HG03064 (cell line): ENCODE data around the gene CREM.
"Not testable (repeated sequence)": the region's sequence is repeated elsewhere in the genome, so short reads cannot be mapped to it uniquely, and the experiment has no call there.

Experiments used
- ATAC-seq: cut with Tn5 transposase; IDR thresholded peaks from one replicate; pipeline ENCODE4 v1.9.1; 2021; ENCODE audit warnings: low read depth; ENCODE audit not compliant: unreplicated experiment

Gene CREM

DNA sequence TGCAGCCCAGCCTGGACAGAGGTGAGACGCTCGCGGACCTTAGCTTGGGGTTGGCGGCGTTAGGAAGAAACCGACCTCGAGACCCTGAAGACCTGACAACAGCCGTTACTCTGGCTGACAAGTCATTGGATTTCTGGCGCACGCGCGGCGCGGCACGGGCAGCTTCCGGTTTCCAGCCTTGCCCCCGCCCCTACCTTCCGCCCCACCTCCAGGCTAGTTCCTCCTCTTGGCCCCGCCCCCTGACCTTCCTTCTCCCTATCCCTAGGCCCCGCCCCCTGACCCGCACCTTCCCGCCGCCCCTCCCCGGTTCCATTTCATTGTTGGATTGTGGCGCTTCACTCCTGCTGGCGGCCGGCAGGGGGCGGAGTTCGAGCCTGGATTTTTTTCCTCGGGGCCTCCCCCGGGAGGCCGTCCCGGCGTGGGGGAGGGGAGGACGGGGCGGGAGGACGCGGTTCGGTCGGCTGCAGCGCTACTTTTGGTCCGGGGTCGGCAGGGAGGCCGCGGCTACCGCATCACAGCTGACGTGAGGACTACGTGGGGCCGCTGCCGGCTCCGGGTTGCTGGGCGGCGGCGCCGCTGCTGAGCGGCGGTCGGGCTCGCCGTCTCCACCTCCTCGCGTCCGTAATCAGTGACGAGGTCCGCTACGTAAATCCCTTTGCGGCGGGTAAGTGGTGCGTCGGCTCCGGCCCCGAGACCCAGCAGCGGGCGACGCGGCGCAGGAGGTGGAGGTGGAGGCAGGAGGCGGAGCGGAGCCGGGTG lies at the start of gene CREM:
TSS of gene CREM (plus strand) at position 317 of the 759 bp plus-strand sequence. CDS start 10,990 bp downstream, outside the sequence.
- ATAC-seq: peak; percentile 68

DNA sequence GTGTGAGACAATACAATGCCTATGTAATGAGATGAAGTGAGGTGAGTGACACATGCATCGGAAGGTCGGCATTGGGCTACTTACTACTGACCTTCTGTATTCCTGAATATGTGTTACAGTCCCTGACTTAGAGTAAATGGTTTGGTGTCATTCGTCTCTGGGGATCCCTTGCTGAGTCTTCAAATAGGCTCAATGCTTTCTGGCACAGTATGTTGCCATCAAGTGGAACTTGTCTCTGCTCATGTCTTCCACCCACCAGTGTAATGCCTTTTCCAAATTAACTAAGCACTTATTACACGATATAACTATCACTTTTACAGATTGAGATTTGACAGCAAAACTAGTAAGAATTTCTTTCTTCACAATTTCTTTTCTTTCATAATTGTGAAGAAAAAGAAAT lies 47.4 kb upstream of the CREM start:
- ATAC-seq: no peak

DNA sequence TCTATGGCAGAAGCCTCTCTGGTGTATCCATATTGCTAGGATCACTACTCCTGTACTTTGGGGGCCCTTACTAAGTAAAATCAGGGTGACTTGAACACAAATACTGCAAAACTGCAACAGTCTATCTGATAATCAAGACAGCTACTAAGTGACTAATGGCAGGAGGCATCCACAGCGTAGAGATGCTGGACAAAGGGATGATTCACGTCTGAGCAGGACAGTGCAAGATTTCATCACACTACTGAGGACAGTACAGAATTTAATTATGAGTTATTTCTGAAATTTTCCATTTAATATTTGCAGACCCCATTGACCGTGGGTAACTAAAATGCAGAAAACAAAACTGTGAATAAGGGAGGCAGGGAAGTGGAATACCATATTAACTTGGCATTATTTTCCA lies 46.9 kb upstream of the CREM start:
- no peak for ATAC-seq

DNA sequence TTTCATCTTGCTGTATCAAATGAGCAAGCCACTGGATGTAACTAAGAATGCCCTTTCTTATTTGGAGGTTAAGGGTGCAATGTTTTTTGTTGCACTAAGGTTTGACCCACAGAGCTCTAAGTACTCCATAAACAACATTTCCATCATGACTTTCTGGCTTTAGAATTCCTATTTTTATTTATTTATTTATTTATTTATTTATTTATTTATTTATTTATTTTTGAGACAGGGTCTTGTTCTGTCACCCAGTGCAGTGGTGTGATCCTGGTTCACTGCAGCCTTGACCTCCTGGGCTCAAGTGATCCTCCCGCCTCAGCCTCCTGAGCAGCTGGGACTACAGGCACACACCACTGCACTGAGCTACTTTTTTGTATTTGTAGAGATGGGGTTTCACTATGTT lies 46.4 kb upstream of the CREM start:
- ATAC-seq: not testable (repeated sequence)

DNA sequence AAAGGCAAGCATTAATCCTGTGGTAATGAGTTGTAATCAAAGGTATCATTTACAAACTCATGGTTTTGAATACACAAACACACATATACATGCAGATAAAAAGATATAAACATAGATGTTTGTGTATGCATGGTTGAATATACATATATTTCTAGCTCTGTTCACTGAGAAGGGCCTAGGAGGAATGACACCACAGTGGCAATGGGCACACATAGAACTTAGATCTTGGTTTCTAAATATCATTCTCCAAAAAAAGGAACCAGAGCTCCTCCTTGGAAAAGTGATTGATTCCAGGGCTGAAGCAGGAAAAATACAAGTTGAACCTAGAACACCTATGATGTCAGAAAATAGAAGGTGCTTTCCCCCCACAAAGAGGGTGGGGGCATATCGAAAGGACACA lies 43.4 kb upstream of the CREM start:
- ATAC-seq: no peak

DNA sequence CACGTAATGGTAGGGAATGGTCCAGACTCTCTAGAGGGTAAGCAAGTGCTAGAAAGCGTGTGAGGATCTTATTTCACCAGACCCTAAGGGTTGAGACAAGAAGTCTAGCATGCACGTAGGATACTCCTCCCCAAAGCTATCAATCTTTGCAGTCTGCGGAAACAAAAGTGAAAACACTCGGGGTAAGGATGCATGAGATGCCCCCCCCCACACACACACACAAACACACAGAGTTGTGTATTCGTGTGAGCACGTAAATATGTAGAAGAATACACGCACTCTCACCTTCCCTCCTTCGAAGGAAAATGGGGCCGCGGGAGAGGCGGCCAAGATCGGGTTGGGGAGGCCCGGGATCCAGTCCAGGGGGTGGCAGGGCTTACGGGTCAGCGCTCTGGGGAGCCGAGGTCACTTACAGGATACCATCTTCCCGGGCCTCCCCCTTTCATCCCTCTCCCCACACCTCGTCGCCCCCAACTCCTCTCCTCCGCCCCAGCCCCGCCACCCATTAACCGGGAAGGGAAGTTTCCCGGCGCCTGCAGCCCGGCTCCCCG lies 37.0 kb upstream of the CREM start:
- ATAC-seq: peak; percentile 32

DNA sequence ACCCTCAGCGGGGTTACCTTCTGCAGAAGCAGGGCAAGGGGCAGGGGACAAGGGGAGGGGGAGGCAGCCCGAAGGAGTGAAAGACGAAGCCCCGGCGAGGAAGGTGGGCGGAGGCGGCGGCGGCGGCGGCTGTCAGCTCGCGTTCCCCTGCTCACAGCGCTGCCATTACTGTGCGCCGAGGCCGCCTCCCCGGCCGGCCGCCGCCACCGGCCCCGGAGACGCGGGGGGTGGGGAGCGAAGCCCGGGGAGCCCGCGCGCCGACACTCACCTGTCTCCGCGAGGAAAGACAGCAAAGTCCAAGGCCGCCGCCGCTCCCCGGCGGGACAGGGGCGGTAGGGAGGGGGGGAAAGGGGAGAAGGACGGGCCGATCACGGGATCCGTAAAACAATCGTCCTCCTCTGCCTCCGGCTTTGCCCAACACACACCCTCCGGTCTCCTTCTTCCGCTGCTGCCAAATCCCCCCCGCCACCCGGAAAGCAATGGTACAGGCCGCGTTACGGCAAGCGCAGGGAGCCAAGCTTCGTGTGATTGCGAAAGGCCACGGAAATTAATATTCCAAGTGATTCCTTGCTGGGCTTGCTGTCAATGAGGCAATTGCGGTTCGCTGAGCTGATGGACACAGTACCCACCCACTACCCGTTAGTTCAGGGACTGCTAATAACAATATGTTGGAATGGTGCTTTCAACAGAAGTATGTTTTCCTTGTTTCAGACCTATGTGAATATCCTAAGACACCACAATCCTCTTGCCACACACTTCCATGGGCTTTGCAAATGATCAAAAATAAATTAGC lies 36.3 kb upstream of the CREM start, which contains the start of gene CUL2:
TSS of gene CUL2 (minus strand) at position 180 of the 793 bp plus-strand sequence. CDS start 19,024 bp downstream, outside the sequence.
- peak; percentile 91 for ATAC-seq

DNA sequence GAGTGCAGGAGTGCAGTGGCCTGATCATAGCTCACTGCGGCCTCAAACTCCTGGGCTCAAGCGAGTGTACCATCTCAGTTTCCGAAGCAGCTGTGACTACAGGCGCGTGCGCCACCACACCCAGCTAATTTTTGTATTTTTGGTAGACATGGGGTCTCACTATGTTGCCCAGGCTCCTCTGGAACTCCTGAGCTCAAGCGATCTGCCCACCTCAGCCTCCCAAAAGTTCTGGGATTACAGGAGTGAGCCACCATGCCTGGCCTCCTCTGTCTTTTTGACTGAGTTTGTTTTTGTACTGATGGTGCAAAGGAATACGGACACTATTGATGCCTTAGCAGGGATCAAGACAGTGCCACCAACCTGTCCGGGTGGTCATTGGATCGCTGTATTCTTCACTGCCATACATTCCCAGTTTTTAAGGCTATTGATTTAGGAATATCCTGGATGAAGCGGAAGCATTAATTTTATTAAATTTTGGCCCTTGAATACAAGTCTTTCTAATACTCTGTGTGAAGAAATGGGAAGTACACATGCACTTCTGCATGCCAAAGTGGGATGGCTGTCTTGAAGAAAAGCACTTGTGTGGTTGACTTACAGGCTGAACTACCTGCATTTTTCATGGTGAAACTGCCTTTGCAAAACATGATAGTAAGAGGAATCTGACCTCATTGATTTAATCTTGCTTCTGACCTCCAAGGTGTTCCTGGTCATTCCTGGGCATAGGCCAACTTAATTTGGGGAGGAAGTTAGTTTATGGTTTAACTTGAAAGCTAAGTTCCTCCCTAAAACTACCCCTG lies 34.5 kb upstream of the CREM start:
- no peak for ATAC-seq

DNA sequence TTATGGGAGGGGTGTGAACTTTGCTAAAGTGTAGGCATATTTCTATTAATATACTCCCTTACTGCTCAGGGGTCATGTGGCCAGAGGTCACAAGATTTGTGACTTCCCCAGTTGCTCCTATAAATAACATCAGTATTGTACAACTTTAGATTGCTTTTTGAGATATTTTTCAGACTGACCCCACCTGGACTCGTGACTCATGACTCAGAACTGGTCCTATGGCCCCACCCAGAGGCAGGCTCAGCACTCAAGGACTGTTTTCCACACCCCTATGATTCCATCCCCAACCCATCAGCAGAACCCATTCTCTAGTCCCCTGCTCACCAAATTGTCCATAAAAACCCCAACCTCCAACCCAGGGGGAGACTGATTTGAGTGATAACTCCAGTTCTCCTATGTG lies 33.8 kb upstream of the CREM start:
- ATAC-seq: no peak

DNA sequence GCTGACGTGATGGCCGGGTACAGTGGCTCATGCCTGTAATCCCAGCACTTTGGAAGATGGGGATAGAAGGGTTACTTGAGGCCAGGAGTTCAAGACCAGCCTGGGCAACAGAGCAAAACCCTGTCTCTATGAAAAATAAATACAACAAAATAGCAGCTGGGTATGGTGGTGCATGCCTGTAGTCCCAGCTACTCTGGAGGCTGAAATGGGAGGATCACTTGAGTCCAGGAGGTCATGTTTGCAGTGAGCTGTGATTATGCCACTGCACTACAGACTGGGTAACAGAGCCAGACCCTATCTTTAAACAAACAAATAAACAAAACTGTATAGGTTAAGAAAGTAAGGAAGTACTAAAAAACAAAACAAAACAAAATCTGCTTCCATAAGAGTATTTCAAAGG lies 30.3 kb upstream of the CREM start:
- ATAC-seq: no peak

DNA sequence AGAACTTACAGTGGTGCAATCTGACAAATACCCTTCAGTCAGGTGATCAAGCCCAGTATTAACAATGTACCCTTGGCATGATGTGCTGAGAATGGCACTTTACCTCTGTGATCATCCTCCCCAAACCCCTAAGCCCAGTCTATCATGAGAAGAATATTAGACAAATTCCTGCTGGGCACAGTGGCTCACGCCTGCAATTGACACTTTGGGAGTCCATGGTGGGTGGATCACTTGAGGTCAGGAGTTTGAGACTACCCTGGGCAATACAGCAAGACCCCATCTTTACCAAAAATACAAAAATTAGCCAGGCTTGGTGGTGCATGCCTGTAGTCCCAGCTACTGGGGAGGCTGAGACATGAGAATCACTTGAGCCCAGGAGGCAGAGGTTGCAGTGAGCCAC lies 29.1 kb upstream of the CREM start:
- no peak for ATAC-seq

DNA sequence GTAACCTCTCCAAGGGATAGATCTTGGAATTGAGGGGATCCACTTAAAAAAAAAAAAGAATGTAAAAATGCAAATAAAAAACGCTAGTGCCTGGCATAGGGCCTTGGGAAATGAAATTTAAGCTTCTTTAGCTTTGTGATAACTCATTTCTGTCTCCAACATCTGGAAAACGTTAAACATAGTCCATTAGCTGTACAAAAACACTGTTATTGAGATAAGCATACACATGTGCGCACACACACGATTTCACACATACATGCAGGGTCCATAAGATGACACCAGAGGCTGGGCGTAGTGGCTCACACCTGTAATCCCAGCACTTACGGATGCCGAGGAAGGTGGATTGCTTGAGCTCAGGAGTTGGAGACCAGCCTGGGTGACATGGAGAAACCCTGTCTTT lies 22.8 kb upstream of the CREM start:
- ATAC-seq: no peak

DNA sequence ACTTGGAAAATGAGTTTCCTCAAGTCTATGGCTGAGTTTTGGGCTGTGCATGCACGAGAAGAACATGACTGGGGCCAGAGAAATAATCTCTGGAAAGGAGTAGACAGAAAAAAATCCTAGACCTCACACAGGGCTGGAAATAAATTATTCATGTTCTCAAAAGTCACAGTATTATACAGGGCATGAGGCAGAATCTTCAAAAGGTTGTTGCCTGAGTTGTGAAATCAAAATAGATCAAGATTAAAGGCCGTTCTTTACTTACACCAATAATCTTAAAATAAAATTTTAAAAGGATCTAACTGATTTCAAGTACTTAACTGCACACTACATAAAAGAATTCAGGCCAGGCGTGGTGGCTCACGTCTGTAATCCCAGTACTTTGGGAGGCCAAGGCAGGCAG lies 14.1 kb upstream of the CREM start:
- no peak for ATAC-seq

DNA sequence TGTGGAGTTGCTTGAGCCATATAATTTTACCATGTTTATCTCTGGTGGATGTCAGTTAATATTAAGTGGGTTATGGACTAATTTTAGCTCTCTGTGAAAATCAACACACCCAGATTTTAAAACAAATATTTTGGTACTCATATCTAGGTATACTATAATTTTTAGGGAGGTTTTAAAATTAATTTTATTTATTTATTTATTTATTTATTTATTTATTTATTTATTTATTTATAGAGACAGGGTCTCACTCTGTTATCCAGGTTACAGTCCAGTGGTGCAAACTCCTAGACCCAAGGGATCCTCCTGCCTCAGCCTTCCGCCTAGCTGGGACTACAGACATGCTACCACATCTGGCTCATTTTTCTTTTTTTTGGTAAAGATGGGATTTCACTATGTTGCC lies 7.3 kb upstream of the CREM start:
- ATAC-seq: no peak

DNA sequence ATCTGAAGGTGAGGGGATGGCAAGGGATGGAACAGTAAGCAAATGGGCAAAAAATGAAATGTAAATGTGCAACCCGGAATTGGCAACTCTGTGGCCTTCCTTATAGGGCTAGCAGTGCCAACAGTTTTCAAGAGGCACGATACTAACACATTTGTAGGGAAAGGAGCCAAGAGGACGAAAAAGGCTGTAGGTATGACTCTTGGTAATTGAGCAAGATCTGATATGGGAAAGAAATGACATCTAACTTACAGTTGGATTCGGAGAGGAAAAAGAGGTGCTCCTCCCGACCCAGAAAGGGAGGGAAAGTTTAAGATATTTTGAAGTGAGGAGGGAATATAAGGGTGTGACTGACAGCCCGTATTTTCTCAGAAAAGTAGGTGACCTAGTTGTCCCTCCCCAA lies 2.1 kb upstream of the CREM start:
- no peak for ATAC-seq

DNA sequence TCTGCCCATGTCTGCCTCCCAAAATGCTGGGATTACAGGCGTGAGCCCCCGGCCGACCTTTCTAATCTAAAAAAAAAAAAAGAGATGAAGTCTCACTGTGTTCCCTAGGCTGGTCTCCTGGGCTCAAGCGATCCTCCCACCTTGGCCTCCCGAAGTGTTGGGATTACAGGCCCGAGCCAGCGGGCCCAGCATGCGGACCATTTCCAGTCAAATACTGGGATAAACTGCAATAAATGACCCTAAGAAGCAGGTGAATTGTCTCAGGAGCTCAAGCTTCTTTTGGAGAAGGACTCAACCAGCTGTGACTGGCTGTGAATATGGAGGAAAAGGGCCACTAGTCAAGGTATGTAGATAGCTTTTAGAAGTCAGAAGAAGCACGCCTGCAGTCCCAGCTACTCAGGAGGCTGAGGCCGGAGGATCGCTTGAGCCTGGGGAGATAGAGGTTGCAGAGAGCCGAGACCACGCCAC lies 550 bp upstream of the CREM start:
- ATAC-seq: peak; percentile 0

DNA sequence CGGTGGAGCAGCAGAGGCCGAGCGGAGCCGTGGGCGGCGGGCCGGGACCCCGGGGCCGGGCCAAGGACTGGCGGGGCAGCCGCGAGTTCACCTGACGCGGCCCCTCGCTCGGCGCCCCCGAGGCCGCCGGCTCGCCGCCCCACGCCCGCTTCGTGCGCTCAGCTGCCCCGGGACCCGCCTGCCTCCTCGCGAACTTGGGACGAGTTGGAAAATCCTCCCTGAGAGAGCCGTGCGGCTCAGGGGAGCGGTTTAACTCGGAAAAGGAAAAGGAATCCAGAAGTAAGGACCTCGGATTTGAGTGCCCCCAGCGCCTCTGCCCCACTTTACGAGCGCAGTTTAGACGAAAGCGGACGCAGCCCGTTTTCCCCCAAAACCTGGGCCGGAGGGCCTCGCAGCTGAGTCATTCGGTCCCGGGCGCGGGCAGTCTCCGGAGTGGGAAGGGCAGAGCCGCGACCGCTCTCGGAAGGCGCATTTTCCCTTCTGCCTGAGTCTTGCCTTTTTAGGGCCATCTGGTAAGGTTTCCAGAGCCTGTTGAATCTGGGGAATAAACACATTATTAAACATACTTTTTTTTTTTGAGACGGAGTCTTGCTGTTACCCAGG lies 744 bp downstream of the CREM start:
- ATAC-seq: no peak

DNA sequence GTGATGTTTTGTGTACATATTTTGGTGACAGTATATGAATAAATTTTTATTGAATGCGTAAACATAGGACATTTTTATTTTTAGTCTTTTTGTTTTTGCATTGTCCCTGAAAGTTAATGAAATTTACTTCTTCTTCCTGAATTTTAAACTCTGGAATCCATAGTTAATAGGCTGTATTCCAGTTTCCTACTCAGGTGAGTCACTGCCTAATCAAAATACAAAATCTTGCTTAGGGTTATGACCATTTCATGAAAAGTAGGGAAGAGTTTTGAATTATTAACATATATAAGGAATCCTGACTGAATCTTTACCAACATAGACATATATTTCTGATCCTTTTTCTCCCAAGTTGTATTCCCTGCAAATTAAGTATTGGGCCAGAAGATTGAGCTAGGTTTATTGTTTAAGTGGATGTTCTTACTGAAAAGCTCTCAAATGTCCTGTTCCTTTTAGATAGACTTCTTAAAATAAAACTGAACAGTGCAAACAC lies 2.6 kb downstream of the CREM start:
- no peak for ATAC-seq

DNA sequence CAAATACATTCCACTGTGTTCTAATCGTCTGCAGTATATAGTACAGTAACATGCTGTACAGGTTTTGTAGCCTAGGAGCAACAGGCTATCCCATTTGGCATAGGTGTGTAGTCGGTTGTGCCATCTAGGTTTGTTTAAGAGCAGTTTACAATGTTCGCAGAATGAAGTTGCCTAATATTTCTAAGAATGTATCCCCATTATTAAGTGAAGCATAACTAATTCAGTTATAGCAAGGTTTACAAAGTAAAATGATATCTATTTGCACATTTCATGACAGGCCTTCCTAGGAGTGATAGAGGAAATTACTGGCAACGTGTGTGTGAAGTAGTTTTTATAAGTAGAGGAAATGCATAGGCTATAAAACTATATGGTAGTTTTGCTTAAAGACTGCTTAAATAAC lies 4.0 kb downstream of the CREM start:
- ATAC-seq: no peak

DNA sequence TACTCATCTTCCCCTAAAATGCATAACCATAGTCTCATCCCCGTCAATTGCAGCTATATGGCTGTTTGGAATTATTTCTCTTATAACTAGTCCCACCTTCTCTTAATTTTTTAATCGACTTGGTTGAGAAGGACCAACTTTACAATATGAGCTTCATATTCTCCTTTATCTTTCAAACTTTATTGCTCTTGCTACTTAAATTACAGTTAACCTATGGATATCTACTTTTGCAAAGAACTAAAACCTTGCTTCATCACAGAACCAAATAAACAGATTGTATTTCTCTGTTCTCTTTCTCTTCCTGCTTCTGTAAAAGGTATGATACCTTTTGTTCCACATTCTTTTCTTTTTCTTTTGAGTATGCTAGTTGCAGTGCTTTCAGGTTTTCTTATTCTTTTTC lies 6.1 kb downstream of the CREM start:
- no peak for ATAC-seq
